Endothelial cell of umbilical vein (primary cell): ENCODE measurements around the gene CLEC16A. TPM values are rescaled to one million over a fixed set of nuclear protein-coding genes. Genes with fewer than 3 reads are reported as not detected.

ENCODE experiments used
- BruUV-seq: library from RNA; stranded (reverse); fragments of 400-500 nt; replicated peaks from 2 replicates; lab custom pipeline; 2021; lab: Mats Ljungman, UMichigan
- CTCF ChIA-PET: fragments of 300-600, 350-600 bp; sonication (Branson Sonifier 250); formaldehyde crosslinking; loops from one replicate; lab custom pipeline; 2021; ENCODE audit warnings: antibody characterized with exemption, inconsistent platforms; lab: Charles Lee
- POLR2A ChIA-PET: fragments of 300-600, 350-600 bp; sonication (Branson Sonifier 250); formaldehyde crosslinking; loops from one replicate; lab custom pipeline; 2021; ENCODE audit warnings: antibody characterized with exemption, inconsistent platforms; lab: Charles Lee
- DNase-seq: peaks from one replicate; pipeline ENCODE4 v3.0.0-alpha.2; 2011; ENCODE audit warnings: low read depth, low spot score
- FAIRE-seq: peaks from 2 replicates; lab custom pipeline; 2011; peaks lifted over from hg19 to GRCh38; lab: Jason Lieb, UNC
- H2AFZ ChIP-seq: 2 replicates; pipeline ENCODE4 v1.6.0; 2012; ENCODE audit warnings: low read depth, low read length, control low read depth, inconsistent platforms
- H3K27ac ChIP-seq: 2 replicates; pipeline ENCODE4 v1.5.1; 2011; ENCODE audit warnings: low read depth, mild to moderate bottlenecking, control low read depth, low read length, moderate library complexity; ENCODE audit not compliant: insufficient read depth
- H3K27me3 ChIP-seq, 2 experiments: 2 replicates each; pipeline versions ENCODE4 v1.6.0 to v1.6.1; 2011; ENCODE audit warnings: low read length in 2 of 2, mixed read lengths in 1 of 2; ENCODE audit not compliant: control insufficient read depth in 2 of 2, insufficient read depth in 2 of 2
- H3K36me3 ChIP-seq, 2 experiments: 2 replicates in 1 of 2; 3 replicates in 1 of 2; pipeline ENCODE4 v1.5.1; 2011; ENCODE audit warnings: low read length in 2 of 2, mild to moderate bottlenecking in 1 of 2, moderate library complexity in 1 of 2; ENCODE audit not compliant: control insufficient read depth in 2 of 2, insufficient read depth in 2 of 2; ENCODE audit errors: extremely low read depth in 1 of 2
- H3K4me1 ChIP-seq: 3 replicates; pipeline ENCODE4 v1.5.1; 2011; ENCODE audit warnings: mild to moderate bottlenecking, low read length; ENCODE audit not compliant: control insufficient read depth, insufficient read depth; ENCODE audit errors: extremely low read depth
- H3K4me2 ChIP-seq: 2 replicates; pipeline ENCODE4 v1.6.1; 2011; ENCODE audit warnings: low read length, control low read depth, mixed read lengths; ENCODE audit not compliant: insufficient read depth
- H3K4me3 ChIP-seq, 3 experiments: fragments of 200-600 bp in 1 of 3; sonication (generic), shearing (Covaris generic) in 1 of 3; replicated peaks in 1 of 3; 2 replicates each; pipeline ENCODE4 v1.5.1; 2011 to 2016; ENCODE audit warnings: control low read depth in 3 of 3, low read length in 3 of 3, mild to moderate bottlenecking in 2 of 3, inconsistent platforms in 1 of 3, low read depth in 1 of 3, moderate library complexity in 1 of 3; ENCODE audit not compliant: insufficient read depth in 1 of 3
- H3K79me2 ChIP-seq: 2 replicates; pipeline ENCODE4 v1.6.0; 2012; ENCODE audit warnings: low read length, inconsistent platforms; ENCODE audit not compliant: control insufficient read depth, insufficient read depth
- H3K9ac ChIP-seq: replicated peaks from 2 replicates; pipeline ENCODE3; 2011; ENCODE audit warnings: low read length, control low read depth; ENCODE audit not compliant: insufficient read depth; ENCODE audit errors: extremely low read depth
- H3K9me1 ChIP-seq: replicated peaks from 3 replicates; pipeline ENCODE4 v1.6.0; 2011; ENCODE audit warnings: mild to moderate bottlenecking, low read length; ENCODE audit not compliant: control insufficient read depth, insufficient read depth; ENCODE audit errors: extremely low read depth
- H3K9me3 ChIP-seq: replicated peaks from 2 replicates; pipeline ENCODE4 v1.5.1; 2012; ENCODE audit warnings: low read length, inconsistent platforms; ENCODE audit not compliant: control insufficient read depth, insufficient read depth
- H4K20me1 ChIP-seq: replicated peaks from 2 replicates; pipeline ENCODE3; 2011; ENCODE audit warnings: mild to moderate bottlenecking, low read length; ENCODE audit not compliant: control insufficient read depth, insufficient read depth; ENCODE audit errors: extremely low read depth
- CTCF ChIP-seq, 2 donors: IDR thresholded peaks; 1 replicate in 1 of 2; 2 replicates in 1 of 2; pipeline ENCODE4 v1.5.1; 2011; ENCODE audit warnings: low read length in 2 of 2, mild to moderate bottlenecking in 2 of 2, moderate library complexity in 2 of 2, control low read depth in 1 of 2, inconsistent platforms in 1 of 2, low read depth in 1 of 2; ENCODE audit not compliant: insufficient read depth in 1 of 2; ENCODE audit errors: extremely low read depth in 1 of 2
- EZH2 ChIP-seq: IDR thresholded peaks from 2 replicates; pipeline ENCODE4 v1.6.1; 2012; ENCODE audit warnings: borderline replicate concordance, low read depth, mild to moderate bottlenecking, moderate library complexity, low read length, inconsistent platforms; ENCODE audit not compliant: severe bottlenecking
- FOS ChIP-seq: IDR thresholded peaks from 2 replicates; pipeline ENCODE4 v1.6.1; 2011; ENCODE audit warnings: mild to moderate bottlenecking, low read length, moderate library complexity, borderline replicate concordance; ENCODE audit not compliant: insufficient read depth
- GATA2 ChIP-seq: IDR thresholded peaks from 2 replicates; pipeline ENCODE4 v1.7.0; 2011; ENCODE audit warnings: low read depth, mild to moderate bottlenecking, moderate library complexity, mixed read lengths, low read length; ENCODE audit not compliant: insufficient read length, insufficient read depth
- JUN ChIP-seq: IDR thresholded peaks from 2 replicates; pipeline ENCODE4 v1.6.1; 2011; ENCODE audit warnings: borderline replicate concordance, low read depth; ENCODE audit not compliant: insufficient read length, insufficient read depth
- MAX ChIP-seq: IDR thresholded peaks from 2 replicates; pipeline ENCODE4 v1.6.1; 2011; ENCODE audit not compliant: insufficient read depth, insufficient read length
- MYC ChIP-seq: IDR thresholded peaks from one replicate; pipeline ENCODE4 v1.6.1; 2011; ENCODE audit warnings: mild to moderate bottlenecking, low read depth, low read length
- POLR2A ChIP-seq: IDR thresholded peaks from 2 replicates; pipeline ENCODE4 v1.6.1; 2012; ENCODE audit warnings: low read depth, mild to moderate bottlenecking, control low read depth, low read length
- POLR2AphosphoS5 ChIP-seq: IDR thresholded peaks from 2 replicates; pipeline ENCODE4 v1.6.1; 2012; ENCODE audit warnings: low read depth, mild to moderate bottlenecking, control low read depth, low read length, moderate library complexity; ENCODE audit not compliant: insufficient read depth
- dilution Hi-C: fragments of 300-500 bp; cut with MboI; formaldehyde crosslinking; loops from one replicate; pipeline ENCODE4 v1.15.0; 2019; ENCODE audit warnings: low sequenced_read_pairs; ENCODE audit not compliant: extremely low pct_ligation_motif_present
- intact Hi-C: fragments of 100-400 bp; cut with micrococcal nuclease; formaldehyde crosslinking; loops from one replicate; pipeline ENCODE4 v1.10.0; 2022
- polyA plus RNA-seq, 4 experiments: library from polyadenylated mRNA; depleted of rRNA in 3 of 4; stranded (reverse) in 3 of 4; unstranded in 1 of 4; fragments of >200 nt; gene quantifications; 2 replicates each; pipeline versions ENCODE4 v1.2.1 to v1.2.3, GENCODE V29; 2011 to 2012; ENCODE audit warnings: missing spikeins in 1 of 4
- total RNA-seq: library from RNA; stranded (reverse); gene quantifications from 2 replicates; pipeline ENCODE4 v1.2.3, GENCODE V29; 2021

The CLEC16A gene
- total and polyA plus RNA-seq, 2 donors (not counting 3 experiments of a cell fraction or from before 2014, with no cell fraction given), result 11.4 to 23.3 TPM

- H3K9ac ChIP-seq, result no peak overlapping the region
- FAIRE-seq, result no peak
- H4K20me1 ChIP-seq, result no peaks in the 10 kb centered on the region
- TF ChIP-seq CTCF (IDR thresholded peaks at IDR 0.05; ENCODE audit: extremely low read depth in 1 of 2, insufficient read depth in 1 of 2, low read depth in 1 of 2, low read length in 2 of 2), result no peak
- TF ChIP-seq POLR2AphosphoS5, result no peak
- no peak for TF ChIP-seq JUN
- no peak for TF ChIP-seq EZH2
- TF ChIP-seq MAX, result no peak
- no peak for TF ChIP-seq MYC
- TF ChIP-seq POLR2A, result no peak
- no peak for TF ChIP-seq FOS
- no peak for TF ChIP-seq GATA2
- no peak for DNase-seq
- H3K4me3 ChIP-seq, result no peak overlapping the region
- dilution Hi-C loops, result no loop called here
- no peaks in the 10 kb centered on the region for H3K9me1 ChIP-seq
- ChIA-PET CTCF (interaction anchor here (0.9 to 1.1 kb wide), 3 partner anchors 11 to 210 kb away, joined by 3 to 4 read pairs (median 3); partner anchors contain the start of gene SOCS1), POLR2A (no interaction called here)
- H2AFZ ChIP-seq, result no peak overlapping the region
- H3K36me3 ChIP-seq, result peaks cover 2 to 11% of the 10 kb centered on the region in 2 experiments
- no peaks in the 10 kb centered on the region for H3K27me3 ChIP-seq
- H3K4me1 ChIP-seq, result peaks cover 7% of the 10 kb centered on the region
- no TSS peak for BruUV-seq
- H3K9me3 ChIP-seq, result no peaks in the 10 kb centered on the region
- intact Hi-C loops, result no loop called here
- H3K27ac ChIP-seq, result no peak overlapping the region
- no peak overlapping the region for H3K4me2 ChIP-seq
- no peaks in the 10 kb centered on the region for H3K79me2 ChIP-seq
Observed at GRCh38 chr16:11045441-11045840, 101.1 kb downstream of the CLEC16A start.
